Peyer's patch (tissue), 4 donors: Measurements from ENCODE around the gene PLEKHA1. TPM values are rescaled to one million over a fixed set of nuclear protein-coding genes. Genes with fewer than 3 reads are reported as not detected.
A peak's percentile ranks its signal among the peaks of the same experiment; 100 is the strongest.

ENCODE experiments used
- DNase-seq, 3 donors: peaks; one replicate each; pipeline ENCODE4 v3.0.0-alpha.2; 2017 to 2019
- H3K27ac ChIP-seq, 4 donors: fragments of 200-600 bp; sonication (generic); one replicate each; pipeline ENCODE4 v1.5.1; 2016 to 2019
- H3K27me3 ChIP-seq, 2 donors: fragments of 200-600 bp; sonication (generic); one replicate each; pipeline ENCODE4 v1.5.1; 2019
- H3K36me3 ChIP-seq, 3 donors: fragments of 200-600 bp; sonication (generic); one replicate each; pipeline ENCODE4 v1.5.1; 2016 to 2019
- H3K4me1 ChIP-seq, 4 donors: fragments of 200-600 bp; sonication (generic); one replicate each; pipeline ENCODE4 v1.5.1; 2016 to 2019
- H3K4me3 ChIP-seq, 4 donors: fragments of 200-600 bp; sonication (generic); 1 replicate in 3 of 4; 2 replicates in 1 of 4; pipeline ENCODE4 v1.5.1; 2016 to 2019; ENCODE audit warnings: mild to moderate bottlenecking in 1 of 4
- H3K9me3 ChIP-seq, 4 donors: fragments of 200-600 bp; sonication (generic); one replicate each; pipeline ENCODE4 v1.5.1; 2016 to 2019; ENCODE audit warnings: mild to moderate bottlenecking in 1 of 4
- POLR2A ChIP-seq, 2 donors: fragments of 450-650 bp; IDR thresholded peaks; one replicate each; pipeline ENCODE4 v1.5.1; 2017; ENCODE audit warnings: antibody characterized with exemption in 2 of 2, mild to moderate bottlenecking in 2 of 2, moderate library complexity in 2 of 2
- total RNA-seq, 4 donors: library from RNA; depleted of rRNA; stranded (reverse); fragments of >200 nt; gene quantifications; one replicate each; pipeline ENCODE4 v1.1.0, GENCODE V29; 2016
- TF ChIP-seq, protein P1 (sequence below), 6 experiments: fragments of 450-650 bp in 4 of 6; fragments of 200-600 bp in 2 of 6; sonication (generic) in 1 of 6; IDR thresholded peaks; one replicate each; pipeline ENCODE4 v1.5.1; 2017 to 2019; ENCODE audit warnings: antibody characterized with exemption in 6 of 6, mild to moderate bottlenecking in 3 of 6, moderate library complexity in 1 of 6

PLEKHA1 gene
- total RNA-seq, 4 donors from 2014 or later = 15.7 to 62.0 (median 43.9) TPM

- no peaks in the 10 kb centered on the region for H3K27me3 ChIP-seq
- no peak for DNase-seq
- H3K4me3 ChIP-seq = no peak overlapping the region
- peaks cover 0 to 5% (median 2%) of the 10 kb centered on the region in 4 donors for H3K4me1 ChIP-seq
- TF ChIP-seq, protein P1, sequence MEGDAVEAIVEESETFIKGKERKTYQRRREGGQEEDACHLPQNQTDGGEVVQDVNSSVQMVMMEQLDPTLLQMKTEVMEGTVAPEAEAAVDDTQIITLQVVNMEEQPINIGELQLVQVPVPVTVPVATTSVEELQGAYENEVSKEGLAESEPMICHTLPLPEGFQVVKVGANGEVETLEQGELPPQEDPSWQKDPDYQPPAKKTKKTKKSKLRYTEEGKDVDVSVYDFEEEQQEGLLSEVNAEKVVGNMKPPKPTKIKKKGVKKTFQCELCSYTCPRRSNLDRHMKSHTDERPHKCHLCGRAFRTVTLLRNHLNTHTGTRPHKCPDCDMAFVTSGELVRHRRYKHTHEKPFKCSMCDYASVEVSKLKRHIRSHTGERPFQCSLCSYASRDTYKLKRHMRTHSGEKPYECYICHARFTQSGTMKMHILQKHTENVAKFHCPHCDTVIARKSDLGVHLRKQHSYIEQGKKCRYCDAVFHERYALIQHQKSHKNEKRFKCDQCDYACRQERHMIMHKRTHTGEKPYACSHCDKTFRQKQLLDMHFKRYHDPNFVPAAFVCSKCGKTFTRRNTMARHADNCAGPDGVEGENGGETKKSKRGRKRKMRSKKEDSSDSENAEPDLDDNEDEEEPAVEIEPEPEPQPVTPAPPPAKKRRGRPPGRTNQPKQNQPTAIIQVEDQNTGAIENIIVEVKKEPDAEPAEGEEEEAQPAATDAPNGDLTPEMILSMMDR (IDR thresholded peaks at IDR 0.05) = no peak
- TF ChIP-seq POLR2A (IDR thresholded peaks at IDR 0.05) = no peak
- no peaks in the 10 kb centered on the region for H3K9me3 ChIP-seq
- H3K36me3 ChIP-seq = no peaks in the 10 kb centered on the region
- H3K27ac ChIP-seq = no peak overlapping the region
Observed at GRCh38 chr10:122354383-122354782, 20.1 kb upstream of the PLEKHA1 start.

- DNase-seq = peak in 1 of 3 donors; percentile 14
- Histone ChIP-seq H3K4me3 (no peak overlapping the region), H3K36me3 (no peaks in the 10 kb centered on the region), H3K9me3 (no peaks in the 10 kb centered on the region), H3K27me3 (no peaks in the 10 kb centered on the region), H3K27ac (no peak overlapping the region), H3K4me1 (no peaks in the 10 kb centered on the region)
- TF ChIP-seq POLR2A (IDR thresholded peaks at IDR 0.05) = no peak
- TF ChIP-seq, protein P1 (IDR thresholded peaks at IDR 0.05) = no peak
Observed at GRCh38 chr10:122357685-122358084, 16.8 kb upstream of the PLEKHA1 start.

GRCh38 chr10:122359621-122360020 is 14.9 kb upstream of the PLEKHA1 start:
- H3K27ac ChIP-seq = no peak overlapping the region
- no peaks in the 10 kb centered on the region for H3K9me3 ChIP-seq
- H3K4me1 ChIP-seq = no peaks in the 10 kb centered on the region
- no peak for TF ChIP-seq POLR2A (IDR thresholded peaks at IDR 0.05)
- TF ChIP-seq, protein P1 (IDR thresholded peaks at IDR 0.05) = no peak
- H3K27me3 ChIP-seq = no peaks in the 10 kb centered on the region
- no peak overlapping the region for H3K4me3 ChIP-seq
- no peak for DNase-seq
- H3K36me3 ChIP-seq = no peaks in the 10 kb centered on the region

- Histone ChIP-seq H3K4me1 (no peaks in the 10 kb centered on the region), H3K36me3 (no peaks in the 10 kb centered on the region), H3K9me3 (no peaks in the 10 kb centered on the region), H3K27ac (no peak overlapping the region), H3K4me3 (no peak overlapping the region), H3K27me3 (no peaks in the 10 kb centered on the region)
- no peak for TF ChIP-seq POLR2A (IDR thresholded peaks at IDR 0.05)
- TF ChIP-seq, protein P1 (IDR thresholded peaks at IDR 0.05) = no peak
- DNase-seq = no peak
Observed at GRCh38 chr10:122361046-122361445, 13.5 kb upstream of the PLEKHA1 start.

DNA sequence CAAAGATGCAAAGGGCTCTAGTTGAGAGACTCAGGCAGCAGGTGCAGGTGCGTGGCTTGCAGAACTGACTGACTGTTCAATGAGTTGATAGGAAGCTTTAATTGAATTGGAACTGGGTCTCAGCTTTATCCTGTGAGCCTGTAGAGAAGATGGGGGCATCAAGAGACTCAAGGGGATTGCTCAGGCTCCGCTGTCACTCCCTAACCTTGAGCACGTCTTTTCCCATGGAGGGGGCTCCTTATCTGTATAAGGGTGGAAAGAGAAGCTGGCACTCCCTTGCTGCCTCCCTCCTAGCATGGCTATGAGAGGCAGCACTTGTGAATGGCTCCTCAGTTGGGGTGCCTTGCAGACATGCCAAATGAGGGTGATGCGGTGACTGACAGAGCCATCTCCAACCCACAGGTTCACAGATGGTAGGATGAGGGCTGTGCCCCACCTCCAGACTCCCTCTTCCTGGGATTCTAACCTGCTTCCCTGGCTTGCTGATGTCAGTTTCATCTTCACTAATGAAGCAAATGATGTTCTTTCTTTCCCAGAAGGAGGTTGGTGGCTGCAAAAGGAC is 12.4 kb upstream of the PLEKHA1 start:
- TF ChIP-seq, protein P1 (IDR thresholded peaks at IDR 0.05) = no peak
- TF ChIP-seq POLR2A (IDR thresholded peaks at IDR 0.05) = no peak
- H3K9me3 ChIP-seq = no peaks in the 10 kb centered on the region
- no peaks in the 10 kb centered on the region for H3K4me1 ChIP-seq
- H3K4me3 ChIP-seq = no peak overlapping the region
- H3K36me3 ChIP-seq = no peaks in the 10 kb centered on the region
- H3K27ac ChIP-seq = no peak overlapping the region
- H3K27me3 ChIP-seq = no peaks in the 10 kb centered on the region
- no peak for DNase-seq

DNA sequence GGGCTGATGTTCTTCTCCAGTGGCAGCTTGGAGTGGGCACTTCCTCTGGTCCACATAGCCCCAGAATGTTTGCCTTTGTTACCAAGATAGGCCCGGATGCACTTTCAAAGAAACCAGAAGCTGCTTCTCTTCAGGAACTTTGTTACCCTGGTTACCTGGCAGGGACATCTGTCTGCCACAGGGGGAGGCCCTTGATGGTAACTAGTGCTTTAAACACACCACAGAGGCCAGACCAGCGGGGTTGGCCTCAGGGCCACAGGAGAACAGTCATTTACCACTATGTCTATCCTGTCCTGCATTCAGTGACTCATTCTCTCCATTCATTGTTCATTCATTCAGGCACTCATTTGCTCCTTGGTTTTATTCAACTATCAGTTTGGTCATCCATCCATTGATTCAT is 11.9 kb upstream of the PLEKHA1 start:
- Histone ChIP-seq H3K4me1 (no peaks in the 10 kb centered on the region), H3K36me3 (no peaks in the 10 kb centered on the region), H3K4me3 (no peak overlapping the region), H3K27ac (no peak overlapping the region), H3K9me3 (no peaks in the 10 kb centered on the region), H3K27me3 (no peaks in the 10 kb centered on the region)
- TF ChIP-seq POLR2A (IDR thresholded peaks at IDR 0.05) = no peak
- TF ChIP-seq, protein P1 (IDR thresholded peaks at IDR 0.05) = no peak
- DNase-seq = no peak
